ENCODE measurements around the gene CDC42BPB. TPM values are rescaled to one million over a fixed set of nuclear protein-coding genes. Genes with fewer than 3 reads are reported as not detected.

The CDC42BPB gene
- total RNA-seq, 1 donor from 2014 or later: 187 TPM

GRCh38 chr14:102891556-102891955 lies 165.8 kb downstream of the CDC42BPB start:
- Mint-ChIP-seq H3K27ac (ENCODE audit: unreplicated experiment) (no peak overlapping the region), H3K36me3 (ENCODE audit: low read depth, unreplicated experiment) (no peaks in the 10 kb centered on the region), H3K4me3 (ENCODE audit: unreplicated experiment) (no peak overlapping the region)

GRCh38 chr14:102891111-102891510 lies 166.2 kb downstream of the CDC42BPB start:
- Mint-ChIP-seq H3K4me3 (ENCODE audit: unreplicated experiment) (no peak overlapping the region), H3K36me3 (ENCODE audit: low read depth, unreplicated experiment) (no peaks in the 10 kb centered on the region), H3K27ac (ENCODE audit: unreplicated experiment) (no peak overlapping the region), H3K27me3 (ENCODE audit: unreplicated experiment) (no peaks in the 10 kb centered on the region), H3K9me3 (ENCODE audit: unreplicated experiment) (no peaks in the 10 kb centered on the region), H3K4me1 (ENCODE audit: unreplicated experiment) (no peaks in the 10 kb centered on the region)
- DNase-seq (ENCODE audit: low spot score): no peak
- TF ChIP-seq CTCF (IDR thresholded peaks at IDR 0.05; ENCODE audit: unreplicated experiment): no peak

More at GRCh38 chr14:102891556-102891955, 165.8 kb downstream of the CDC42BPB start:
- H3K9me3 Mint-ChIP-seq (ENCODE audit: unreplicated experiment): no peaks in the 10 kb centered on the region
- TF ChIP-seq CTCF (IDR thresholded peaks at IDR 0.05; ENCODE audit: unreplicated experiment): no peak
- H3K27me3 Mint-ChIP-seq (ENCODE audit: unreplicated experiment): no peaks in the 10 kb centered on the region
- DNase-seq (ENCODE audit: low spot score): no peak
- no peaks in the 10 kb centered on the region for H3K4me1 Mint-ChIP-seq (ENCODE audit: unreplicated experiment)

DNA sequence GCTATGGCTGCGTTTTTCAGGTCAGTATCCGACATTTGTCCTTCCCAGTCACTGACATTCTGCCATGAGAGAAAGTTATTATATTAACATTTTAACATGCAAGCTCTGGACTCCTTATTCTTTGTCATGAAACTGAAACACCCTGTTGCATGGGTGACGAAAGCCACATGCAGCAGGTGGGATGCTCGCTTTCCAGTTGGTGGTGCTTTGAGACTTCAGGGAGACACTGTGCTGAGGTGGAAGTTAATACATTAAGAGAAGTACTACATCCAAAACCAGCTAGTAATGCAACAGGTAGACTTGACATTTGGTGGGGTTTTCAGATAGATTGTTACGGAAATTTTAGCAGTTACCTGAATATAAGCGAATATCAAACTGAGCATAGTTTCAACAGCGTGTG lies 167.7 kb downstream of the CDC42BPB start:
- no peak for TF ChIP-seq CTCF (IDR thresholded peaks at IDR 0.05; ENCODE audit: unreplicated experiment)
- Mint-ChIP-seq H3K4me1 (ENCODE audit: unreplicated experiment) (no peaks in the 10 kb centered on the region), H3K36me3 (ENCODE audit: low read depth, unreplicated experiment) (no peaks in the 10 kb centered on the region), H3K27ac (ENCODE audit: unreplicated experiment) (no peak overlapping the region), H3K4me3 (ENCODE audit: unreplicated experiment) (no peak overlapping the region), H3K9me3 (ENCODE audit: unreplicated experiment) (no peaks in the 10 kb centered on the region), H3K27me3 (ENCODE audit: unreplicated experiment) (no peaks in the 10 kb centered on the region)
- DNase-seq (ENCODE audit: low spot score): no peak

GRCh38 chr14:102888748-102889147 lies 168.6 kb downstream of the CDC42BPB start:
- H3K27ac Mint-ChIP-seq (ENCODE audit: unreplicated experiment): no peak overlapping the region
- DNase-seq (ENCODE audit: low spot score): no peak
- no peak for TF ChIP-seq CTCF (IDR thresholded peaks at IDR 0.05; ENCODE audit: unreplicated experiment)
- H3K4me1 Mint-ChIP-seq (ENCODE audit: unreplicated experiment): no peaks in the 10 kb centered on the region
- no peaks in the 10 kb centered on the region for H3K27me3 Mint-ChIP-seq (ENCODE audit: unreplicated experiment)
- no peak overlapping the region for H3K4me3 Mint-ChIP-seq (ENCODE audit: unreplicated experiment)
- H3K36me3 Mint-ChIP-seq (ENCODE audit: low read depth, unreplicated experiment): no peaks in the 10 kb centered on the region
- no peaks in the 10 kb centered on the region for H3K9me3 Mint-ChIP-seq (ENCODE audit: unreplicated experiment)

GRCh38 chr14:102885737-102886447 lies 171.5 kb downstream of the CDC42BPB start:
- TF ChIP-seq CTCF (IDR thresholded peaks at IDR 0.05; ENCODE audit: unreplicated experiment): no peak
- Mint-ChIP-seq H3K27ac (ENCODE audit: unreplicated experiment) (no peak overlapping the region), H3K4me1 (ENCODE audit: unreplicated experiment) (peaks cover 3% of the 10 kb centered on the region), H3K36me3 (ENCODE audit: low read depth, unreplicated experiment) (no peaks in the 10 kb centered on the region), H3K9me3 (ENCODE audit: unreplicated experiment) (no peaks in the 10 kb centered on the region), H3K27me3 (ENCODE audit: unreplicated experiment) (no peaks in the 10 kb centered on the region), H3K4me3 (ENCODE audit: unreplicated experiment) (no peak overlapping the region)
- DNase-seq (ENCODE audit: low spot score): no peak
